Breast epithelium (tissue), 3 donors: ENCODE measurements around the gene NTHL1.

Source experiments
- CTCF ChIP-seq, 3 donors: fragments of 450-650 bp; IDR thresholded peaks; one replicate each; pipeline ENCODE4 v1.5.1; 2016 to 2017; ENCODE audit warnings: antibody characterized with exemption in 3 of 3, mild to moderate bottlenecking in 3 of 3, moderate library complexity in 3 of 3
- POLR2A ChIP-seq: fragments of 450-650 bp; IDR thresholded peaks from one replicate; pipeline ENCODE4 v1.6.1; 2016; ENCODE audit warnings: antibody characterized with exemption, mild to moderate bottlenecking, moderate library complexity
- POLR2AphosphoS5 ChIP-seq, 3 donors: sonication (generic); formaldehyde crosslinking; IDR thresholded peaks; one replicate each; pipeline ENCODE4 v1.6.1; 2017; ENCODE audit warnings: antibody characterized with exemption in 3 of 3

GRCh38 chr16:1991948-1992703, 55.5 kb downstream of the NTHL1 start:
- TF ChIP-seq CTCF (IDR thresholded peaks at IDR 0.05) (no peak), POLR2A (no peak), POLR2AphosphoS5 (IDR thresholded peaks at IDR 0.05) (no peak)
